Measurements from ENCODE around the gene BAZ2B. TPM values are rescaled to one million over a fixed set of nuclear protein-coding genes. Genes with fewer than 3 reads are reported as not detected.
A peak's percentile ranks its signal among the peaks of the same experiment; 100 is the strongest.

BAZ2B gene
- total and polyA plus RNA-seq, 2 of the 13 experiments (the other 11 are each of a cell fraction or from before 2014, with no cell fraction given), result 14.0 to 15.1 TPM

GRCh38 chr2:159285929-159286708, 330.2 kb downstream of the BAZ2B start, which contains the start of gene WDSUB1 (continued):
- TF ChIP-seq ZBTB42 (CRISPR knock-in tag; IDR thresholded peaks at IDR 0.05) (peak; percentile 69; the same call in 1 of the 2 replicates), DMAP1 (CRISPR knock-in tag; IDR thresholded peaks at IDR 0.05) (peak; percentile 7; the same call in 1 of the 2 replicates), SALL1 (CRISPR knock-in tag; IDR thresholded peaks at IDR 0.05) (peak; percentile 85), DPF2 (CRISPR knock-in tag; IDR thresholded peaks at IDR 0.05; ENCODE audit: borderline replicate concordance, low read depth) (no peak), ZSCAN12 (CRISPR knock-in tag; IDR thresholded peaks at IDR 0.05) (peak; percentile 97), SNRNP70 (IDR thresholded peaks at IDR 0.05; ENCODE audit: low read depth, low read length) (no peak), ZNF224 (CRISPR knock-in tag; IDR thresholded peaks at IDR 0.05) (peak; percentile 10; the same call in 1 of the 2 replicates), SRSF9 (IDR thresholded peaks at IDR 0.05; ENCODE audit: borderline replicate concordance, insufficient read depth, low read depth, low read length, poor library complexity, severe bottlenecking) (no peak), UBTF (CRISPR knock-in tag; IDR thresholded peaks at IDR 0.05) (peak; percentile 61; the same call in 1 of the 2 replicates), ZNF501 (CRISPR knock-in tag; IDR thresholded peaks at IDR 0.05) (peak; percentile 52), ZNF646 (CRISPR knock-in tag; IDR thresholded peaks at IDR 0.05) (no peak), MLLT10 (CRISPR knock-in tag; IDR thresholded peaks at IDR 0.05) (no peak), ZNF225 (CRISPR knock-in tag; IDR thresholded peaks at IDR 0.05) (peak; percentile 84), POGZ (CRISPR knock-in tag; IDR thresholded peaks at IDR 0.05) (peak; percentile 61; the same call in 1 of the 2 replicates), RBAK (CRISPR knock-in tag; IDR thresholded peaks at IDR 0.05) (no peak), AHR (CRISPR knock-in tag; IDR thresholded peaks at IDR 0.05) (0 out of 2 replicates have a peak, but pooled peaks have one; percentile 23), ZBTB20 (CRISPR knock-in tag; IDR thresholded peaks at IDR 0.05; ENCODE audit: borderline replicate concordance, low read depth) (peak; percentile 76), CREB1 (IDR thresholded peaks at IDR 0.05) (no peak), CREB1 (CRISPR knock-in tag; IDR thresholded peaks at IDR 0.05) (no peak)
